NCI-H2081 treated with DMSO at 0.1 percent for 48 hours (cell line): ENCODE data around the gene EFL1.
"Not testable (repeated sequence)": the region's sequence is repeated elsewhere in the genome, so short reads cannot be mapped to it uniquely, and the experiment has no call there.

ENCODE experiments used
- DNase-seq: peaks from one replicate; lab custom pipeline; 2025; lab: John Stamatoyannopoulos, UW

The EFL1 gene

GRCh38 chr15:82275410-82275809 lies 12.9 kb upstream of the EFL1 start:
- DNase-seq: no peak

GRCh38 chr15:82272154-82272553 lies 9.6 kb upstream of the EFL1 start:
- DNase-seq: no peak

GRCh38 chr15:82268454-82268853 lies 5.9 kb upstream of the EFL1 start:
- not testable (repeated sequence) for DNase-seq

GRCh38 chr15:82267137-82267536 lies 4.6 kb upstream of the EFL1 start:
- not testable (repeated sequence) for DNase-seq

GRCh38 chr15:82263350-82263749 lies 816 bp upstream of the EFL1 start:
- peak; percentile 38 for DNase-seq

GRCh38 chr15:82261566-82262421 lies 740 bp downstream of the EFL1 start:
- not testable (repeated sequence) for DNase-seq

GRCh38 chr15:82248261-82248660 lies 14.3 kb downstream of the EFL1 start:
- not testable (repeated sequence) for DNase-seq

GRCh38 chr15:82245956-82246355 lies 16.6 kb downstream of the EFL1 start:
- DNase-seq: not testable (repeated sequence)

GRCh38 chr15:82243644-82244043 lies 18.9 kb downstream of the EFL1 start:
- not testable (repeated sequence) for DNase-seq

GRCh38 chr15:82241836-82242499 lies 20.6 kb downstream of the EFL1 start:
- DNase-seq: not testable (repeated sequence)

GRCh38 chr15:82239685-82240391 lies 22.7 kb downstream of the EFL1 start:
- no peak for DNase-seq

GRCh38 chr15:82237944-82238534 lies 24.5 kb downstream of the EFL1 start:
- not testable (repeated sequence) for DNase-seq

- no peak for DNase-seq
These were observed 30.7 kb downstream of the EFL1 start for GRCh38 chr15:82231842-82232241.

- no peak for DNase-seq
These were observed 31.3 kb downstream of the EFL1 start for GRCh38 chr15:82231233-82231632.

- no peak for DNase-seq
These were observed 33.8 kb downstream of the EFL1 start for GRCh38 chr15:82228750-82229149.

GRCh38 chr15:82221535-82221934 lies 41.0 kb downstream of the EFL1 start:
- DNase-seq: not testable (repeated sequence)

GRCh38 chr15:82216092-82216491 lies 46.4 kb downstream of the EFL1 start:
- DNase-seq: not testable (repeated sequence)

GRCh38 chr15:82212201-82212600 lies 50.3 kb downstream of the EFL1 start:
- DNase-seq: not testable (repeated sequence)

GRCh38 chr15:82210066-82210597 lies 52.4 kb downstream of the EFL1 start:
- not testable (repeated sequence) for DNase-seq

- DNase-seq: not testable (repeated sequence)
These were observed 58.0 kb downstream of the EFL1 start for GRCh38 chr15:82204575-82204974.

- DNase-seq: peak; percentile 32
These were observed 64.6 kb downstream of the EFL1 start for GRCh38 chr15:82197733-82198594.
